ENCODE data around the gene MARK3. TPM values are rescaled to one million over a fixed set of nuclear protein-coding genes. Genes with fewer than 3 reads are reported as not detected.

The MARK3 gene
- total RNA-seq, 1 donor = 79.5 TPM

- TF ChIP-seq, protein P1, sequence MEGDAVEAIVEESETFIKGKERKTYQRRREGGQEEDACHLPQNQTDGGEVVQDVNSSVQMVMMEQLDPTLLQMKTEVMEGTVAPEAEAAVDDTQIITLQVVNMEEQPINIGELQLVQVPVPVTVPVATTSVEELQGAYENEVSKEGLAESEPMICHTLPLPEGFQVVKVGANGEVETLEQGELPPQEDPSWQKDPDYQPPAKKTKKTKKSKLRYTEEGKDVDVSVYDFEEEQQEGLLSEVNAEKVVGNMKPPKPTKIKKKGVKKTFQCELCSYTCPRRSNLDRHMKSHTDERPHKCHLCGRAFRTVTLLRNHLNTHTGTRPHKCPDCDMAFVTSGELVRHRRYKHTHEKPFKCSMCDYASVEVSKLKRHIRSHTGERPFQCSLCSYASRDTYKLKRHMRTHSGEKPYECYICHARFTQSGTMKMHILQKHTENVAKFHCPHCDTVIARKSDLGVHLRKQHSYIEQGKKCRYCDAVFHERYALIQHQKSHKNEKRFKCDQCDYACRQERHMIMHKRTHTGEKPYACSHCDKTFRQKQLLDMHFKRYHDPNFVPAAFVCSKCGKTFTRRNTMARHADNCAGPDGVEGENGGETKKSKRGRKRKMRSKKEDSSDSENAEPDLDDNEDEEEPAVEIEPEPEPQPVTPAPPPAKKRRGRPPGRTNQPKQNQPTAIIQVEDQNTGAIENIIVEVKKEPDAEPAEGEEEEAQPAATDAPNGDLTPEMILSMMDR (IDR thresholded peaks at IDR 0.05; ENCODE audit: insufficient read depth, low read length) = no peak
- DNase-seq (ENCODE audit: low read depth) = no peak
- no peak overlapping the region for H3K4me3 ChIP-seq (ENCODE audit: low read depth, low read length)
Observed at GRCh38 chr14:103421556-103421955, 36.3 kb downstream of the MARK3 start.

- peak; percentile 75 for DNase-seq (ENCODE audit: low read depth)
- no peak overlapping the region for H3K4me3 ChIP-seq (ENCODE audit: low read depth, low read length)
- TF ChIP-seq, protein P1 (IDR thresholded peaks at IDR 0.05; ENCODE audit: insufficient read depth, low read length) = no peak
Observed at GRCh38 chr14:103423050-103423461, 37.8 kb downstream of the MARK3 start.

DNA sequence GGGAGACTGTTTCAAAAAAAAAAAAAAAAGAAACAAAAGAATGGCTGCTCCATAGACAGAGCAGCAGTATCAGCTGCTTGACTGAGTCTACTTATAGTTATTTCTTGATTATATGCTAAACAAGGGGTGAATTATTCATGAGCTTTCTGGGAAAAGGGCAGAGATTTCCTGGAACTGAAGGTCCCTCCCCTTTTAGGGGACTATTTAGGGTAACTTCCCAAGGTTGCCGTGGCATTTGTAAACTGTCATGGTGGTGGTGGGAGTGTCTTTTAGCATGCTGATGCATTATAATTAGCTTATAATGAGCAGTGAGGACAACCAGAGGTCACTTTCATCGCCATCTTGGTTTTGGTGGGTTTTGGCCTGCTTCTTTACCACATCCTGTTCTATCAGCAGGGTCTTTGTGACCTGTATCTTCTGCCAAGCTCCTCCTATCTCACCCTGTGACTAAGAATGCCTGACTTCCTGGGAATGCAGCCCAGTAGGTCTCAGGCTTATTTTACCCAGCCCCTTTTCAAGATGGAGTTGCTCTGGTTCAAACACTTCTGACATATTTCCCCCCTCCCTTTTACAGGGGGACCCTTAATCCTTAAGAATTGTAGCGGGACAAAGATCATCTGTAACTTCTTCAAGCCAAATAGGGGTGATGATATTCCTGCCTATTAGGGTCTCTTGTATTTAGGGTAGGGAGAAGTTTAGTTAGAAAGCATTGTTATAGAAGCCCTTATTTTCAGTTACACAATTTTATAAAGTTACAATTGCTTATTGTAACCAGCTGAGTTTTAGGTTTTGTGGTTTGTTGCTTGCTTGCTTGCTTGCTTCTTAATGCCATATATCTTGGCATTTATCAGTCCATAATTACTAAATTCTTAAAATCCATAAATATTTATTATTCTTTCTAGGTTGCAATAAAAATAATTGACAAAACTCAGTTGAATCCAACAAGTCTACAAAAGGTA lies 42.5 kb downstream of the MARK3 start:
- DNase-seq (ENCODE audit: low read depth) = peak; percentile 77
- TF ChIP-seq, protein P1 (IDR thresholded peaks at IDR 0.05; ENCODE audit: insufficient read depth, low read length) = no peak
- H3K4me3 ChIP-seq (ENCODE audit: low read depth, low read length) = no peak overlapping the region

DNA sequence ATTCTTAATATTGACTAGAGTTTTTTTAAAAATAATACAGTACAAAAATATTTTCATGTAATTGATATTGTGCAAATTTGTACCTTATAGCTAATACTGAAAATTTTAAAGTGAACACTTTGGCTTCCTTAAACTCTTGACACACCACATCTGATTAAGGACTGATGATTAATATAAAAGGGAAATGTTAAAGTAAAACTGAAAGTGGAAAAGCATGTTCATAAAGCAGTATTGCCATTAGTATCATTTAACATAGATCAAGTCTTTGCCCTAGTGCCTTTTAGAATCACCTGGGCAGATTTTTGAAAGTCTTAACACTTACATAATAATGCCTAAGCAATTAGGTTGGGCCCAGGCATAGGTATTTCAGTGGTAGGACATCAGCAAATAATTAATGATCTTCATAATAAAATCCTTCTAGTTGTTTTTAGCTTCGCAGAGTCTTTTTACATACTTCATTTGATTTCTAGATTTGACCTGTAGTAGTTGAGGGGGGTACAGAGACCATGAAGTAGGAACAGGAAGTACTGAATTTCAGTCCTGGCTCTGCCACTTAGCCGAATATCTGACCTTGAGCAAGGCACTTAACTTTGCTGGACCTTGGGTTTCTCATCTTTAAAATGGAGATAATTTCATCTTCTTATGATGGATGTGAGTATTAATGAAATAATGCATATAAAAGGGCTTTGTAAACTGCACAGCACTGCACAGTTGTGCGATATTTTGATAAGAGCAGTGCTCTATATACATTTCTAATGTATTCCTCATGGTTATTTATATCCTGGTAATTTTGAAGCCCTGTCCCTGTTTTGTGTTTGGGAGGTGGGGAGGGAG lies 43.7 kb downstream of the MARK3 start:
- H3K4me3 ChIP-seq (ENCODE audit: low read depth, low read length) = no peak overlapping the region
- TF ChIP-seq, protein P1 (IDR thresholded peaks at IDR 0.05; ENCODE audit: insufficient read depth, low read length) = no peak
- no peak for DNase-seq (ENCODE audit: low read depth)

DNA sequence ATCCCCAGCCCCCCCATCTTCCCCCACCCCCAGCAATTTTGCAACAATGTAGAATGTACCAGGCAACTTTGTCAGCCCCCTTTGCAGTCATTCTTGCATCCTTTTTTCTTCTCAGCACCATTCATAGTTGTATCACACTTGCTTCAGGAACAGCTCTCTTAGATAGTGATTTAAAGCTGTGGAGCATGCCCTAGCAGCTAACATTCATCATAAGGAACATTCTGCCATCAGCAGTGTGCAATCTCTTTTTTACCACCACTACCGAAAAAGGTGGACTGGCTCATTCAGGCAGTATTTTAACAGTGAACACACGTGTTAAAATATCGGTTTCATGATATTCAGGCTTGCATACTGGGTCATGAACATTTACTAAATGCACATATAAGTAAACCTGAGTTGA lies 45.1 kb downstream of the MARK3 start:
- TF ChIP-seq, protein P1 (IDR thresholded peaks at IDR 0.05; ENCODE audit: insufficient read depth, low read length) = no peak
- no peak overlapping the region for H3K4me3 ChIP-seq (ENCODE audit: low read depth, low read length)
- no peak for DNase-seq (ENCODE audit: low read depth)

GRCh38 chr14:103432627-103433026 lies 47.4 kb downstream of the MARK3 start:
- TF ChIP-seq, protein P1 (IDR thresholded peaks at IDR 0.05; ENCODE audit: insufficient read depth, low read length) = no peak
- DNase-seq (ENCODE audit: low read depth) = no peak
- H3K4me3 ChIP-seq (ENCODE audit: low read depth, low read length) = no peak overlapping the region
